HS-5 (cell line): Measurements from ENCODE around the gene EPHB2.
A peak's percentile ranks its signal among the peaks of the same experiment; 100 is the strongest.

Experiments
- DNase-seq: peaks from one replicate; pipeline ENCODE4 v3.0.0-alpha.2; 2012; ENCODE audit warnings: low read depth

The EPHB2 gene

GRCh38 chr1:22752339-22752738, 41.7 kb downstream of the EPHB2 start:
- no peak for DNase-seq

- DNase-seq: peak; percentile 31
Measured at GRCh38 chr1:22753481-22753971, 42.9 kb downstream of the EPHB2 start.

- DNase-seq: no peak
Measured at GRCh38 chr1:22754106-22754768, 43.6 kb downstream of the EPHB2 start.

GRCh38 chr1:22754824-22755223, 44.2 kb downstream of the EPHB2 start:
- no peak for DNase-seq

- DNase-seq: no peak
Measured at GRCh38 chr1:22755641-22756040, 45.0 kb downstream of the EPHB2 start.

GRCh38 chr1:22756125-22756735, 45.6 kb downstream of the EPHB2 start:
- no peak for DNase-seq

GRCh38 chr1:22760455-22760854, 49.8 kb downstream of the EPHB2 start:
- no peak for DNase-seq

- DNase-seq: no peak
Measured at GRCh38 chr1:22761101-22761500, 50.5 kb downstream of the EPHB2 start.

GRCh38 chr1:22761821-22762220, 51.2 kb downstream of the EPHB2 start:
- no peak for DNase-seq

GRCh38 chr1:22763487-22764200, 53.0 kb downstream of the EPHB2 start:
- no peak for DNase-seq

GRCh38 chr1:22767852-22768251, 57.2 kb downstream of the EPHB2 start:
- no peak for DNase-seq

GRCh38 chr1:22769932-22770331, 59.3 kb downstream of the EPHB2 start:
- no peak for DNase-seq

GRCh38 chr1:22772014-22772413, 61.4 kb downstream of the EPHB2 start:
- DNase-seq: no peak

GRCh38 chr1:22773981-22774832, 63.6 kb downstream of the EPHB2 start:
- no peak for DNase-seq

GRCh38 chr1:22774833-22775182, 64.2 kb downstream of the EPHB2 start:
- DNase-seq: no peak

- DNase-seq: no peak
Measured at GRCh38 chr1:22775478-22775877, 64.8 kb downstream of the EPHB2 start.

GRCh38 chr1:22776035-22776613, 65.5 kb downstream of the EPHB2 start:
- DNase-seq: no peak

GRCh38 chr1:22777388-22778057, 66.9 kb downstream of the EPHB2 start:
- no peak for DNase-seq

- DNase-seq: no peak
Measured at GRCh38 chr1:22778408-22778807, 67.8 kb downstream of the EPHB2 start.

- no peak for DNase-seq
Measured at GRCh38 chr1:22778862-22779520, 68.4 kb downstream of the EPHB2 start.

- no peak for DNase-seq
Measured at GRCh38 chr1:22780696-22781095, 70.1 kb downstream of the EPHB2 start.
